GM18498 (cell line): ENCODE results near the gene CFAP43.
"Not testable (repeated sequence)": the region's sequence is repeated elsewhere in the genome, so short reads cannot be mapped to it uniquely, and the experiment has no call there.

Experiments
- ATAC-seq: cut with Tn5 transposase; IDR thresholded peaks from one replicate; pipeline ENCODE4 v1.9.1; 2021; ENCODE audit warnings: mild to moderate bottlenecking, moderate library complexity; ENCODE audit not compliant: unreplicated experiment

Gene CFAP43

DNA sequence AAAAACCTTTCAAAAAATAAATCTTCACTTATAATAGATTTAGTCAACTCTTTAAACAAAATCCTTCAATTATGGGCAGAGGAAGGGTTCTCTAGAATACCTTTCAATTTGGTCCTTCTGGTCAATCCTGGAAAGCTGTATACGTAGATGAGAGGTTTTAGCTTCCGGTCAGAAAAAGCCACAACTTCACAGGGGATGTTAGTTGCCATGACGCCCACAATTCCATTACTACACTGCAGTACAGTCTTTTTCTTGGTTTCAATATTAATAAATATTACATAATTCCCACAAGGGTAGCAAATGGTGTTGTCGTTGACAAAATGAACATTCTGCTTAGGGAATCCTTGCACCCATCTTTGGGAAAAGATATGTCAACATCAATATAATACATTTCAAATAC, 1.7 kb downstream of the CFAP43 start:
- ATAC-seq: no peak

DNA sequence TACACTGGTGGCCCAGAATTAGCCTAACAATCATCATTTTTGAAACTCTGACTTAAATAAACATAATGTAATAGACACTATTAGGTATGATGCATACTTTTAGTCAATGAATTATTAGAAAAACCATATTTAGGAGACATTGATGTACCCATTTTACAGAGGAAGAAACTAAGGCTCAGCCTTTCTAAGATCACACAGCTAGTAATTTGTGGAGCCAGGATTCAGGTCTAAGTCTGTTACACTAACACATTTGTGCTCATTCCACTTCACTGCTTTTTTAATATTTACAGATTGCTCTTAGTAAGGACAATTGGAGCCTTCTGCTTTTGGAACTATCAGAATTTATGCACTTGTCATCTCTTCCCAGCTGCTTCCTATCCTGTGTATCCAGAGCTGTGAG, 8.9 kb downstream of the CFAP43 start:
- no peak for ATAC-seq

DNA sequence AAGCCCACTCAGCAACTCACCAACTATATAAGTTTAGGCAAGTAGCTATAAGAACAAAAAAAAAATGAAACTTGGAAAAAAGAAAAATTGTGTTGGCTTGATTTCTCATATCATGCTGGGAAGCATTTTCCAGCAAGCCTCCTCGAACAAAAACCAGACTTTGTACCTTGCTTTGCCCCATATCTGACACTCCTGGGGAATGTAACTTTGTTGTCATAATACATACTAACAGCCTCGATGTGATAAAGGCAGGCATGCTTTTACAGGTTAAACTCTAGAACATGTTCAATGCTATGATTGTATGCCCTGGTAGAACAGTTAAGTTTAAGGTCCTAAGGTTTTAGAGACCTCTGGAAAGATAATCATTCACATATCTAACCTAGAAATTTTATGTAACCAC, 11.6 kb downstream of the CFAP43 start:
- no peak for ATAC-seq

DNA sequence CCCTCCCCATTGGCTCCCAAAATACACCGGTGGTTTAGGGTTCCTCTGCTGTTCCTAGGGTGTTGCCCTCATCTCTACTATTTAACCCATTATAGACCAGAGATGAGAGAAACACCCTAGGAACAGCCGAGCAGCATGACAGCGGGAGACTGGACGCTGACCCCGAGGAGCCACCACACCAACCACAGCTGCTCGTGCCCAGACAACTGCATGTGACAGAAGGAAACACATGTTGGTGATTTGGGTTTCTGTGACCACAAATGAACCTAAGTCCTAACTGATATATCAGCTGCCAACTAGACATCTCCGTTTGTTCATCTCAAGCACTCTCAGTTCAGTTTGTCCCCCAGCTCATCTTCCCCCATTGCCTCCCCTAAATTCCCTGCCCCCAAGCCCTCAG, 13.4 kb downstream of the CFAP43 start:
- no peak for ATAC-seq

DNA sequence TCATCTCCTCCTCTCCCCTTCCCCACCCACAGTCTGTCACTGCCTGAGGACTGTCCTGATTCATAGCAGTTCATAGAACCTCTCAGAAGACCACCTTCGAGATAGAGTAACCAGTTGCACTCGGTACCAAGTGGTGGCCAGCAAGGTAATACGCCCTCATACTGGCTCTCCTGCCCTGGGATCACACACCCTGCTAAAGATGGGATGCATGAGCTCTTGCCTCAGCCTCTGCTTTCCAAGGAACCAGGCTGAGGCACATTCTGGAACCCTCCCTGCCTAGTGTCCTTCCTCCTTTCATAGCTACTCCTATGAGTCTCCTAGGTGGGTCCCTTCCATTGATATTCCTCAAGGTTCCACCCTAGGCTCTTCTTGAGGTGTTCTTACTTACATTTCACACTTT, 15.5 kb downstream of the CFAP43 start:
- no peak for ATAC-seq

DNA sequence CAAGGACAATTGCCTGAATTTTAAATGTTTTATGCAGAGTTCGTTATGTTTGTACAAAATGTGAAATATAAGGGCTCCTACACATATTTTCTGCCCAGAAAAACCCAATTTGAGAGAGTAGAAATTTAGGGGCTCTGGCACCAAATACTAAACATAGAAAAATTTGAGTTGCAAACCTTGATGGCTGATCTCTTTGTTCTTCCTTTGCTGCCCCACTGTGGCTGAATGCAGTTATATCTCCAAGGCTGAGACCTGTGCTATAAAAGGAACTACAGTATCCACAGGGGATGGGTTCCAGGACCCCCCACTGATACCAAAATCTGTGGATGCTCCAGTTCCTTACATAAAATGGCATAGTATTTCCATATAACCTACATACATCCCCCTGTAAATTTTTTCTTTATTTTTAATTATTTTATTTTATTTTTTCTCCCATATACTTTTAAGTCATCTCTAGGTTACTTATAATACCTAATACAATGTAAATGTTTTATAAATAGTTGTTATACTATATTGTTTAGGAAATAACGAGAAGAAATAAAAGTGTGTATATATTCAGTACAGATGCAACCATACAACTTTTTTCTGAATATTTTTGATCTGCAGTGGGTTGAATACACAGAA, 22.5 kb downstream of the CFAP43 start:
- peak; percentile 46 for ATAC-seq

DNA sequence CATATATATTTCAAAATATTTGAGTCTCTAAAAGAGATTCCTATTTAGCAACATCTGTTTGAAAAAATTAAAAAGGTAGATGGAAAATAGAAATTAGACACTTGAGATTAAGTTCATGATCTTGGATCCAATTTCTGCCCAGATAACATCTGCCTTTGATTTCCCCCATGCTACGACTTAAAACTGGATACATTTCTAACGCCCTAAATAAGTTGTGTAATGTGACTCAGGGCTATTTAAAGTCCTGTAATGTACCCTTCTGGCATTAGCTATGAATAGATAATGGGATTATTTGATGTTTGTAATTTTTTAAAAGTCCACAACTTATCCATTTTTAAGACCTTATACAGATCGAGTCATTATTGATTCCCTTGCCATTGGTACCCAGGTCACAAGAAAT, 23.4 kb downstream of the CFAP43 start:
- ATAC-seq: no peak

DNA sequence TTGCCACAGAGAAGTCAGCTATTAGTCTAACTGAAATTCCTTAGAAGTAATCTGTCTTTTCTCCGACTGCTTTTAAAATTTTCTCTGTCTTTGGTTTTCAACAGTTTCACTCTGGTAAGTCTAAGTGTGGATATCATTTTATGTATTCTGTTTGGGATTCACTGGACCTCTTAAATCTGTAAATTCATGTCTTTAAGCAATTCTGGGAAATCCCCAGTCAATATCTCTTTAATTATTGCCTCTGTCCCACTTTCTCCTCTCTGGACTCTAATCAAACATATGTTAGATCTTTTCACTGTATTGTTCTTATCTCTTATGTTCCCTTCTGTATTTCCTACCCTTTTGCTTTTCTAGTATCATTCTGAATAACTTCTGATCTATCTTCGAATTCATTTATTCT, 29.9 kb downstream of the CFAP43 start:
- ATAC-seq: no peak

DNA sequence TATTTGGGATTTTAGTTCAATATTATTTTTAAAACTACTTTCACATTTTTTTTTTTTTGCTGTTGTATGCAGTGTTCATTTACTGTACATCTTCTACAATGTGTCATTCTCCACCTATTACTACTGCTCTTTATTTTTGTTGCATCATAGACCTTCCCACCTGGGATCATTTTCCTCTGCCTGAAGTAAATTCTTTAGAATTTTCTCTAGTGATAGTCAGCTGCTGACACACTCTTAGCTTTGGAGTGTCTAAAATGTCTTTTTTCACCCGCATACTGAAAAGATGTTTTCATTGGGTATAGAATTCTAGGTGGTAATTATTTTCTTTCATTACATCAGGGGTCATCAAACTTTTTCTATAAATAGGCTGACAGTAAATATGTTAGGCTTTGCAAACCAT, 30.5 kb downstream of the CFAP43 start:
- no peak for ATAC-seq

DNA sequence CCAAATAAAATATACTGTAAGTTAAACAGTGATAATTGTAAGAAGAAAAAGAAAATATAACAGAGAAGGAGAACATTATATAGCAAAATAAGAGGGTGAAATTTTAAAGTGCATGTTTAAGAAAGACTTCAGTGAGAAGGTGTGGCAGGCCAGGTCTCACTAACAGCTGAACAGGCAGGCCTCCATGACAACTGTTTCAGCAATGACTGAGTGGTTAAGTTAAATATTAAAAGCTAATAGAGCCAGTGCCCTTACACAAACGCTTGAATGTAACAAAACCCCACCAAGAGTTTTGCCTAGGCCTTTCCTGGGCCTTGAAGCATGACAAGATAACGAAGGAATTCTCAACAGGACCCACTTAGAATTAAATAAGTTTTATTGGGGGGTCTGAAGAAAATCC, 32.6 kb downstream of the CFAP43 start:
- ATAC-seq: no peak

DNA sequence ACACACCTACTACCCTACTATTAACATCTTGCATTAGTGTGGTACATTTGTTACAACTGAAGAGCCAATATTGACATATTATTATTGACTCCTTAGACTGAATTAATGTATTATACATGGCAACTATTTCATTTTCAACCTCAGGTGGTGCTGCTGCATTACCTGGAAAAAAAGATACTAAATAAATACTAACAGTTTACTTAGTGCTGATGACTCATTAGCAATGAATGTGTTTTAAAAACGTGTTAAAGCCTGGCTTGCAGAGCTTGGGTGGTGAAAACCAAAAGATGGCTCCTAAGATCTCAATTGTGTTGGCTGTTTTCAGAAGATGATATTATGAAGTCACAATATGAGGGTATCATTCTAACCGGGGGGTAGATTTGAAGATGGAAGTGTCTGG, 34.8 kb downstream of the CFAP43 start:
- ATAC-seq: no peak

DNA sequence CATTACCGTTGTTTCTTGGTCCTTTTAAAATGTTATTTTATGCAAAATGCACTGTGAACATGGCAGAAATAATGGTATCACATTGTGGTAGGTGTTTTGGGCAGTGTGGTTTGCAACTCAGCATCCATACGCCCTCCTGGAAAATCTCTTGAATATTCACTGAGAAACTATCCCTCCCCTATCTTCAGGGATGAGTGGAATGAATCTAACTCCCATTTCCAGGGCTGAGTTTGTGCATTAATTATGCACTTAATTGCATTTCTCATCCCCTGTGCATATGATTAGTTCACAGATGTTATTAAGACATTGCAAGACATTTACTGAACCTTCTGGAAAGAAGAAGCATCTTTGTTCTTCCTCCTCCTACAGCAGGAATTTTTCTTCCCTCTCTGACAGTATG, 36.5 kb downstream of the CFAP43 start:
- ATAC-seq: no peak

DNA sequence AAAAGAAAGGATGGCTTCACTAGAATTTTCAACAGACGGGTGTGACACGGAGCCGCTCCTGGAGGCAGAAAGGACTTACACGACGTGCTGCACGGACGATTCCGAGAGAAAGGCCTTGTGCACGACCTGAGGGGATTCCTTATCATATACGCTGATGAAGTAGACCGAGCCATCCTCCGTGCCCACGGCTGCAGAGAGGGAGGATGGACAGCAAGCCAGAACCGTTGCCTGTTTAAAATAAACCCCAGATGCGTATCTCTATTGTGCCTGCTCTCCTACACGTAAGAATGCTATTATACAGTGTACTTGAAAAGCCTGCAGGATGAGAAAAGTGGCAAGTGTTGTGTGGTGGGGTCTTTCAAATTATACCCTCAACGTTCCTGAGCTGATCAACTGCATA, 38.4 kb downstream of the CFAP43 start:
- ATAC-seq: no peak

DNA sequence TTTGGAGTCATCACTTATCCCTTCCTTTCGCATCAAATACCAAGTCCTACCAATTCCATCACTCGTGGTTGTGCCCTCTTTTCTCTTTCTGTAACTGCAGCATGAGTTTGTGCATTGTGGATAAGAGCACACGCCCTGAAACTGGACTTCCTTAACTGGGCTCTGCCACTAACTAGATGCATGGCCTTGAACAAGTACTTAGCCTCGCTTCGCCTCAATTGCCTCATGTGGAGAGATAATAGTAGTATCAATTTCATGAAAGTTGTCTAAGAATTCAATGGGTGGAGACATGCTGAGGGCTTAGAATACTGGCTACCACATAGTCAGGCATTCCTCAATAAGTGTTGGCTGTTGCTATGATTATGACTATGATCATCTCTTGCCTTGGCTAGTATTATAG, 41.5 kb downstream of the CFAP43 start:
- ATAC-seq: no peak

DNA sequence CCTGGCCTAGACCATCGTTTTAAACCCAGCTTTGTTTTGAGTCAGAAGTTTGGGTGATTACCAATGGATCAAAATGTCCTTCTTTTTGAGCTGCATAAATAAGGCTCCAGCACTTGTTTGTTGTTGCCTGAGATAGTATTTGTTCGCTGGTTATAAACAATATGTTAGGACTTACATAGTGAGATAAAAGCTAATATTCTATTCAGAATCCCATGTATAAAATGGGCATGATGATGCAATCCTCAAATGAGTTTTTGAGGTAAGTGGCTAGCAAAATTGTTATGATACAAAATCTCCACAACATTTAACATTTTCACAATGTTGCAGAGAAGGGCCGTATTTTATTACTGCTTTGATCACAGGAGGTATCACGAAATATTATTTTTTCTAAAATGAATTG, 48.5 kb downstream of the CFAP43 start:
- ATAC-seq: no peak

DNA sequence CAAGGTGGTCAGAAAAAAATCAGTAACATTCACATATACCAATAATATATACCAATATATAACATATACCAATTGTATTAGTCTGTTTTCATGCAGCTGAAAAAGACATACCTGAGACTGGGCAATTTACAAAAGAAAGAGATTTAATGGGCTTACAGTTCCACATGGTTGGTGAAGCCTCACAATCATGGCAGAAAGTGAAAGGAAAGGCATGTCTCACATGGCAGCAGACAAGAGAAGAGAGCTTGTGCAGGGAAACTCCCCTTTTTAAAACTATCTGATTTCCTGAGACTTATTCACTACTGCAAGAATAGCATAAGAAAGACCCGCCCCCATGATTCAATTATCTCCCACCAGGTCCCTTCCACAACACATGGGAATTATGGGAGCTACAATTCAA, 58.0 kb downstream of the CFAP43 start:
- ATAC-seq: not testable (repeated sequence)

DNA sequence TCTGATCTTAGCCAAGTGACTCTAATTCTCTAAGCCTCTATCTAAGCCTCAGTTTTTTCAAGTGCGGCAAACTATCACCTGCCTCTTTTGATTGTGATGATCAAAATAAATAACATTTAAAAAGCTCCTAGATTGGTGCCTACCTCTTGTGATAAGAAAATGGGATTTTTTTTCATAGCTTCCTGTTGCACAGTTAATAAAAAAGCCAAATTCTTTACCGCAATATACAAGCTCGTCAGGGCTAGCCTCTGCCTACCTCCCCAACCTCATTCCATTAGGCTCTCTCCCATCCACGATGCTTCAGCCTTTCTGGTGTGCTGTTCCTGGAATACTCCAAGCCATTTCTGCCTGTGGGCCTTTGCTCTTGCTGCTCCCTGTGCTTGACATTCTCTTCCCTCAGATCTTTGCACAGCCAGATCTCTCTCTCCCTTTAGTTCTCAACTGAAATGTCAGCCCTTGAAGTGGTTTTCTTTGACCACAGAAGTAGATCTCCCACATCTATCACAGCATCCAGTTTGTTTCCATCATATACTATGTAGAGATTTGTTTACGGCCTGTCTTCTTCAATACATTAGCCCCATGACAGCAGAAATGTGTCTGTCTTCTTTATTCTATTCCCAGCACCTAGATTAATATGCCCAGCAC, 61.4 kb downstream of the CFAP43 start:
- ATAC-seq: no peak

DNA sequence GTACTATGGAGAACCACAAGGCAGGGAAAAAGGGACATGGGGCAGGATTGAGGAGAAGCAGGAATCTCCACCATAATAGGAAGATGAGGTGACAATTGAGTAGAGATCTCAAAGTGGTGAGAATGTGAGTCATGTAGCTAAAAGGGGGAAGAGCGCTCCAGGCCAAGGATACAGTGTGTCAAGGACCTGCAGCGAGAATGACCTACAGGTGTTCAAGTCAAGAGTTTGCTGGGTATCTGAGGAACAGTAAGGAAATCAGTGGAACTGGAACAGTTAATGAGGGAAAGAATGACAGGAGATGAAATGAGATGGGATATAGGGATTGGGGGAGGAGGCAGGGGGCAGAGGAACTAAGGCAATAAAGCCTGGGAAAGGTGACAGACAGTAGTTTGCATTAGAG, 76.6 kb downstream of the CFAP43 start:
- ATAC-seq: no peak

DNA sequence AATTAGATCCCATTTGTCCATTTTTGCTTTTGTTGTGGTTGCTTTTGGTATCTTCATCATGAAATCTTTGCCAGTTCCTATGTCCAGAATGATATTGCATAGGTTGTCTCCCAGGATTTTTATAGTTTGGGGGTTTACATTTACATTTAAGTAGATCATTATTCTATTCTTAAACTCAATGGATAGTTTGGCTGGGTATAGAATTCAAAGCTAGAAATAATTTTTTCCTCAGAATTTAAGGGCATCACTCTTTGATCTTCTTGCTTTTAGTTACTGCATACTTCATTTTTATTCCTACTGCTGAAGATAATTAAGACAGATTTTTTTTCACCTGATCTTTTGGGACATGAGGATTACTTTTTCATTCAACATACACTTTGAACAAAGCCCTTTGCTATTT, 80.4 kb downstream of the CFAP43 start:
- no peak for ATAC-seq

DNA sequence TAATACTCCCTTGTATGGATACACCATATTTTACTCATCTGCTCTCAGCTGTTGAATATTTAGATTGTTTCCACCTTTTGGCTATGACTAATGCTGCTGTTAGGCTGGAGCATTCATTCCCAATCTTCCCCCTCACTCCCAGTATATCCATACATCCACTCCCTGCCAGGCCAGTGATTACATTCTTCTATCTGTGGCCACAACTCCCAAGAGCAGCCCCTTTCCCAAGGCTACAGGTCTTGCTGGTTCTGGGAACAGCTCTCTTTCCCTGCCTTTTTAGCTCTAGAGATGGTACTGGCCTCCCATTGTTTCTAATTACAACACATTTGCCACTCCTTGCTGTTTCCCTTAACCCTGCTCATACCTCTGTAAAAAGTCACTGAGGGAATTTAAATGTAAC, 82.0 kb downstream of the CFAP43 start:
- ATAC-seq: no peak

DNA sequence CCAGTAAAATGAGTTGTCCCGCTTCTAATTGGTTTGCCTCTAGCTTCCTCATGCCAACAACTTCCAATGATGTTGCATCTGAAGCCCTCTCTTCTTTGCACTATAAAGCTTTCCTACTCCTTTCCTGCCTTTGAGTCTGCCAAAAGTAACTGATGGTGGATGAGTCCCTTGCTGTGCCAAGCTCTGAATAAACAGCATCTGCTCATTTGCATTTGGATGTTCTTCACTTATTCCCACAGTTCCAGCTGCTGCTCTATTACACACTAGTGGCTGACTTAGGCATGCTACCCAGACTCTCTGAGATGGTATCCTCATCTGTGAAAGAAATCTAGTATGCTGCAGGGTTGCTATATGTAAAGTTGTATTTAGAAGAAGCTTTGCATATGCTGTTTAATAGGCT, 85.3 kb downstream of the CFAP43 start:
- no peak for ATAC-seq

DNA sequence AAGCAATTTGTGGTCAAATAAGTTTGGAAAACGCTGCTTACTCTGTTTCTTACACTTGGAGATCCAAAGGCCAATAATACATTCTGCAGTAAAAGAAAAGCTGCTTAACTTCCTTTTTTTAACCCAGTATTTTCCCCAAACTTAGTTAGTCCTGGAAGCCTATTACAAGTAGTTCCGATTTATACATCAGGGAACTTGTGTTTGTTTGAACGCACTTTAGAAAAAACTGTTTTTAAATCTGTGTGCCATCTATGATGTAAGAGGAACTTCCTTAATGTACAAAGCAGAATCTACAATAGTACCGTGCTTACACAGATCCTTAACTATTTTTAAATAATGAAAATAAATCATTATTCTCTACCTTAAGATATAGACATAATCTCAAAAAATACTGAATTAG, 87.2 kb downstream of the CFAP43 start:
- ATAC-seq: no peak

DNA sequence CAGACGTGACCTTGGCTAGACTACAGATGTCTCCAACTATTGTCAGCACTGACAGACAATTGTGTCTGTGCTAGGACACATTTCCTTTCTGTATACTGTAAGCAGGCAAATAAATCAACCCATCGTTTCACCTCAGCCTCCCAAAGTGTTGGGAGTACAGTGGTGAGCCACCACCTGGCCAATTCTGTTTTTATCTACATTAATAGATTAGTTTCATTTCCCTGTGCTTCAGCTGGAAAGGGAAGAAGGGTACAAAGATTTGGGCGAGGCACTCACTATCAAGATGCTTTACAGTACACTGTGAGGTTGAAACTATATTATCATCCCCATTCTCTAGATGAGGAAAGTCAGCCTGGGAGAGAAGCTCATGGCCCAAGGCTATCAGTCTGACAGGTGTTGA, 88.3 kb downstream of the CFAP43 start:
- ATAC-seq: no peak
